GM18907 (cell line): ENCODE data around the gene WBP1.
"Not testable (repeated sequence)": the region's sequence is repeated elsewhere in the genome, so short reads cannot be mapped to it uniquely, and the experiment has no call there.

Experiments
- ATAC-seq: cut with Tn5 transposase; IDR thresholded peaks from one replicate; pipeline ENCODE4 v1.9.1; 2021; ENCODE audit warnings: mild to moderate bottlenecking, moderate library complexity; ENCODE audit not compliant: unreplicated experiment

Gene WBP1

GRCh38 chr2:74458132-74458937 is at the start of gene WBP1:
Gene WBP1, plus strand, starts transcription at chr2:74458438. Its CDS starts 165 bp downstream, at chr2:74458603.
- peak; percentile 85 for ATAC-seq

- no peak for ATAC-seq
Observed at GRCh38 chr2:74413001-74413698, 45.1 kb upstream of the WBP1 start.

DNA sequence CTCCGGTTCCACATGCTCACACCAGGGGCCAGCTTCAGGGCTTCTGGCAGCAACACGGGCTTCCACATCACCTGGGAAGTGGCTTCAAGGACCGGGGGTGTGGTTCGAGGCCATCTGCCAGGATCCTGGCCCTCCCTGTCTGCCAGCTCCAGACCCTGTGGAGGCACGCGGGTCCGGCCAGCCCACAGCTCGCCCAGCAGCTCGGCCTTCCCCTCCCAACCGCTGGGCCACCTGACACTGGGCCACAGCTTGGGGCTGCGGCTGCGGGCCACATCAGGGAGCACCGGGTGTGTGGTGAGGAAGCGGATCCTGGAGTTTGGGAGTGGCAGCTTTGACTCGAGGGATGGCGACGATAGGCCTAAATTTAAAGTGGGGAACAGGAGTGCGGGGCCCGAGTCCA is 43.8 kb upstream of the WBP1 start:
- no peak for ATAC-seq

- ATAC-seq, result no peak
Observed at GRCh38 chr2:74414881-74415761, 43.1 kb upstream of the WBP1 start.

DNA sequence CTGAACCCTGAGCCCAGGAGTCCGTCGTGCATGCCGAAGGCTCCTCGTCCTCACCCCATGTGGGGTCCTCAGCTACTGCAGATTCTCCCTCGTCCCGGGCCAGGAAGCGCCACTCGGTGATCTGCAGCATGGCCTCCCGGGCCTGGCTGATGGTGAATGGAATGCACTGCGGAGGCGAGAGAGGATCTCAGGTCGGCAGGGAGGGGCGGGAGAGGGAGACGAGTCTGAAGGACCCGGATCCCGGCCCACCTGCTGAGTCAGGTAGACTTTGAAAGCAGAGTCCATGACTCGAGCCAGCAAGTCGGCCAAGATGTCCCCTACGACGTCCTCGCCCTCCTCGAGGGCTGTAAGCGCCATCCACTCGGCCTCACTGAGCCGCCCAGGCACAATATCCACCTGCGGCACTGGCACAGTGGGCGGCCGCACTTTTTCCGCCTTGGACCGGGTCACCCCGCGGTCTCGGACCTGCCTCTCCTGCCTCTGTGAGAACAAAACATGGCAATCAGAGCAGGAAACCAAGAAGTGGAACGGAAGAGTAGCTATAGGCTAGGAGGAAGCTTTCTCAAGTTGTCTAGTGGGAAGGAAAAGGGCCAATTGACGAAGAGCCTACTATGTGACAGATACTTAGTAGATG is 42.4 kb upstream of the WBP1 start:
- ATAC-seq, result no peak

- ATAC-seq, result no peak
Observed at GRCh38 chr2:74416778-74417177, 41.5 kb upstream of the WBP1 start.

DNA sequence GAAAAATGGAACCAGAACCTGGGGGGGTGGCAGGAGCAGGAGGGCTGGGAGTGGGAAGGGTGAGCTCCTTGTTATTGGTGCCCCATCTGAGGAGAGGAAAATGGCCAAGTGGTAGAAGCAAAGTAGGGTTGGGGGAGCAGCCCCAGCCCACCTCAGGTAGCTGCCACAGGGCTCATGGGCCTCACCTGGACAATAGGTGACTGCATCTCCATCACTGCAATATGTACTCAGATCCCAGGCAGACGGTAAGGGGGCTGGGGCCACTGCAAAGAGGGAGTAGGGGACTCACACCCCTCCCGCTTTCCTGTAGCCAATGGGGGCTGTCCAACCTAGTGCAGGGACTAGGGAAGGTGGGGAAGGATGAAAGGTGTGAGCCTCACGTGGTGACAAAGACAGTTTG is 41.0 kb upstream of the WBP1 start:
- no peak for ATAC-seq

- ATAC-seq, result no peak
Observed at GRCh38 chr2:74417763-74418162, 40.5 kb upstream of the WBP1 start.

DNA sequence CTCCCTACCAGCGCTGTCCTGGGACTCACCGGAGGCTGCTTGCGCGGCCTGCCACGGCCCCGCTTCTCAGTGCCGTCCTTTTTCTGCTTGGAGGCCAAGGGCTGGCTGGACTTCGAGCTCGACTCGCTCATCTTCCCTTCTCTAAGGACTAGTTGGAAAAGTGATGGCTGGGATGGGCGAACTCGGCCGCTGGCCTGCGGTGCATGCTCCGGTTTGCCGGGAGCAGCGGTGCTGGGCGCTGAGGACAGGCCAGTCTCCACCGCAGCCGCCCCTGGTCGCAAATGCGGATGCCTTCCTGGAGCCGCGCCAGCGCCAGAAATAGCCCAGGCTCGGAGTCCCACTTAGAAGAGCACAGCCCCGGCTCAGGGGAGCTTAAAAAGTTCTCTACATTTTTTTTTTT is 39.9 kb upstream of the WBP1 start:
- ATAC-seq, result no peak

- ATAC-seq, result no peak
Observed at GRCh38 chr2:74419345-74419744, 38.9 kb upstream of the WBP1 start.

DNA sequence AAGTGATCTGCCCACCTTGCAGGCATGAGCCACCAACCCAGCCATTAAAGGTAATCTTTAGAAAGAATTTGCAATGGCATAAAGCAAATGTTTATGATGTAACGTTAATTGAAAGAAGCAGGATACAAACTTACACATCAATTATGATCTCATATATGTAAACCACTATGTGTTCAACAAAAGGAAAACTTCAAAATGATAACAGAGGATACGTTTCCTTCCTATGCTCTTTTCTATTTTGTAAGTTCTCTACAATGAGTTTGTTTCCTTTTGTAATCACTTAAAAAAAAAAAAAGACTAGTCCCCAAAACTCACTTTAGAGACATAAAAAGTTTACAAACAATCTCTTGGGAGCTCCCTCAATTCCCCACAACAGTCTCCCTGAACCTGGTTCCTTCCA is 38.2 kb upstream of the WBP1 start:
- no peak for ATAC-seq

GRCh38 chr2:74420443-74421103 is 37.7 kb upstream of the WBP1 start:
- ATAC-seq, result not testable (repeated sequence)

DNA sequence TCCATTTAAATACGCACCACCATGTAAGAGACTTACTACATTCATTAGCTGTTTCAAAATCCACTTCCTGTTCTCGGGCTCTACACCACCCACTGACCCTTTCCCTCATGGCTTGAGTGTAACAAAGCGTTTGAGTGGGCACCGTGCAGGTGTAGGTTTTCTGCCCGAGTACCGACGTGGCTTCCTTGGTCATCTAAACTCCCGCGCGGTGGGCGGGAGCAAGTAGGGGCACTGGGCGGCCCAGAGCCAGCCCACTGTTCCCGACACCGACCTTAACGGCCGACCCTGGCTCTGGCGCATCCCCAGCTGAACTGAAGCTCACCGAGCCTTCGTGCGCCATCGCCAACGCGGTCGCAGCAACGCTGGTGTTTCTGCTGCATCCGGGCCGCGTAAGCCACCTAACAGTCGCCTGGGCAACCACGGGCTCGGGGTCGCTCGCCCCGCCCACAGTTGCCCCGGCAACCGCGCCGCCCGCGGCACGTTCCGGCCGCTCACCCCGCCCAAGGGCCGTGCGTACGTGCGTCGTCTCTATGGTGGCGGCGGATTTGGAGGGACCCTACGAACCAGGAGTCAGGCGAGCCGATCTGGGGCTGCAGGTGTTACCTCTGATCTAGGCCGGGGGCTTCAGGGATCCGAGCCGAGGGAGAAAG is 36.9 kb upstream of the WBP1 start, which contains the start of the genes C2orf81 and WDR54:
TSS of gene C2orf81 (minus strand) at position 399 of the 650 bp plus-strand sequence. CDS start at position 340, 59 bp downstream.
TSS of gene WDR54 (plus strand) at position 510 of the 650 bp plus-strand sequence. CDS start 424 bp downstream, outside the sequence.
- peak; percentile 92 for ATAC-seq

DNA sequence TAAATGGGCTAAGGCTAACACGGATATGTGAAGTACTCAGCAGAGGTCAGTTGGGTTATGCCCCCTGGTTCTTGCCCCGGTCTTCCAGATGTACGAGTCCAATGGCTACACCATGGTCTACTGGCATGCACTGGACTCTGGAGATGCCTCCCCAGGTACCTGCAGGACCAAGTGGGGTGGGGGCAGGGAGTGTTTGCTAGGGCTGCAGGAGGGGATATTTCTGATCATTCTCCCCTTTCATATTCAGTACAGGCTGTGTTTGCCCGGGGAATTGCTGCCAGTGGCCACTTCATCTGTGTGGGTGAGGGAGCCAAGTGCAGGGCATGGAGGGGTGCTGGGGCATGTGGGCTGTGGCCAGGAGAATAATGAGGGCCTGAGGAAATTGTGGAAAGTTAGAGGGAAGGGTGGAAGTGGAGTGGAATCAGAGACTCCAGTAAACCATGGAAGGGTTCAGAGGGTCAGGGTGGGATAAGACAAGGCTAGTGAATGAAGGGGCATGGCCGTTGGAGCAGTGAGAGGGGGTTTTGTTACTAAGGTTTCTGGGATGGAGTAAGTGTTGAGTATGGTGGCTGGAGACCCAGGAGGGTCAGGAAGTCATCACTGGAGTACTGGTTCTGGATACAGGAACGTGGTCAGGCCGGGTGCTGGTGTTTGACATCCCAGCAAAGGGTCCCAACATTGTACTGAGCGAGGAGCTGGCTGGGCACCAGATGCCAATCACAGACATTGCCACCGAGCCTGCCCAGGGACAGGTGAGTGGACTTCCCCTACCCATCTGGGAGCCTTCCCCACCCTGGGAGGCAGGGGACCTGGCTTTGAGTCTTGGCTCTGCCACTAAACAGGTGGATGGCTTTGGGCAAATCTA is 34.8 kb upstream of the WBP1 start:
- ATAC-seq, result no peak

DNA sequence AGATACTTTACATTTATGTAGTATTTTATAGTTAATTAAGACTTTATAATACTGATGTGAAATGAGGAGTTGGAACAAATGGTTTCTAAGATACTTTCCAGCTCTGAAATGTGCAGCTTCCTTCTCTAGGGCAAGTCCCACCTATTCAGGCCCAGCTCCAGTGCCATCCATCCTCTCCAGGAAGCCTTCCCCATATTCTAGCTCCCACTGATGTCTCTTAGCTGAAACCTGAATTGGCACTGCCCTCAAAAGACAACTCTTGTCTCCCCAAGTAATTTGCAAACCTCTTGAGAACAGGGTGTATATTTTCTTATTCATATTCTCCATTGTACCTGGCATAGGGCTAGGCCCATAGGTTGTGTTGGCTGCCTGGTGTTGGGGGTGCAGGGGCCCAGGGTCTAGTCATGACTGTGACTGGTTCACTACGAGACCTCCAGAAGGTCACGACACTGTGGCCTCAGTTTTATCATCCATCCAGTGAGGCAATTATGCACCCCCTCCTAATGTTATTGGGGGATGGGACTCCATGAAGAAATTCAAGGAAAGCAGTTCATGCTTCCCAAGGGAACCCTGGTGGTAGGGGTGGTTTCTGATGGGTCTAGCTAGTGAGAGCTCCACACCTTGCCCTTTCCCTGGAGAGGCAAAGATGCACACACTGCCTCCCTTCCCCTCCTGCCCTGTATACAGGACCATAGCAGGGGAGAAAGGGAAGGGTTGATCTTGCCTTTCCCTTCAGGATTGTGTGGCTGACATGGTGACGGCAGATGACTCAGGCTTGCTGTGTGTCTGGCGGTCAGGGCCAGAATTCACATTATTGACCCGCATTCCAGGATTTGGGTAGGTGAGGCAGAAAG is 33.9 kb upstream of the WBP1 start:
- ATAC-seq, result no peak

GRCh38 chr2:74424995-74425406 is 33.2 kb upstream of the WBP1 start:
- ATAC-seq, result no peak

DNA sequence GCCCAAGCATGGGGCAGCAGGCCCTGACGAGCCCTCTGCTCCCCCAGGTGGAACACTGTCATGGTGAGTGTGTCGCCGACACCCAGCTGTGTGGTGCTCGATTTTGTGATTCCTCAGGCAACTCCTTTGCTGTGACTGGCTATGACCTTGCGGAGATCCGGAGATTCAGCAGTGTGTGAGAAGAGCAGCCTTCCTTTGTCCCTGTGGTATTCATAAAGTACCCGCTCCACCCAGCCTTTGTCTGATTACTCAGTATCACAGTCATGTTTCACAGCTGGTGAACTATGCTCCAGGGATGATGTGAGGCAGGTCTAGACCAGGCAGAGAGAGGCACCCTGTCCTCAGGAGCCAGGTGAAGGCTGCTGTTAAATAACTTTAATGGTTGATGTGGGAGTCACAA is 32.7 kb upstream of the WBP1 start:
- no peak for ATAC-seq
